H9 (cell line): ENCODE results near the gene SPC24. TPM values are rescaled to one million over a fixed set of nuclear protein-coding genes. Genes with fewer than 3 reads are reported as not detected.

Experiments used
- DNase-seq: peaks from one replicate; pipeline ENCODE4 v3.0.0-alpha.2; 2017
- H2AFZ ChIP-seq: one replicate; pipeline ENCODE4 v1.6.1; 2013; ENCODE audit warnings: mild to moderate bottlenecking, low read length, control low read depth, moderate library complexity
- H2AK5ac ChIP-seq: 2 replicates; pipeline ENCODE4 v1.6.1; 2013; ENCODE audit warnings: low read length, control low read depth, mixed read lengths; ENCODE audit not compliant: insufficient read length
- H2BK120ac ChIP-seq: one replicate; pipeline ENCODE4 v1.6.1; 2013; ENCODE audit warnings: low read depth, mild to moderate bottlenecking, low read length, control low read depth, inconsistent platforms; ENCODE audit not compliant: poor library complexity, severe bottlenecking
- H2BK12ac ChIP-seq: 2 replicates; pipeline ENCODE4 v1.6.1; 2013; ENCODE audit warnings: low read length, control low read depth, mixed read lengths, low read depth; ENCODE audit not compliant: insufficient read length
- H2BK15ac ChIP-seq: 2 replicates; pipeline ENCODE4 v1.6.1; 2013; ENCODE audit warnings: low read depth, low read length, control low read depth
- H2BK20ac ChIP-seq: one replicate; pipeline ENCODE4 v1.6.1; 2013; ENCODE audit warnings: low read depth, mild to moderate bottlenecking, low read length, control low read depth, inconsistent platforms; ENCODE audit not compliant: poor library complexity, severe bottlenecking
- H2BK5ac ChIP-seq: 2 replicates; pipeline ENCODE4 v1.6.1; 2013; ENCODE audit warnings: low read length, control low read depth, mixed read lengths; ENCODE audit not compliant: insufficient read length
- H3K14ac ChIP-seq: 2 replicates; pipeline ENCODE4 v1.6.1; 2013; ENCODE audit warnings: low read length, control low read depth; ENCODE audit not compliant: insufficient read depth
- H3K18ac ChIP-seq: 2 replicates; pipeline ENCODE4 v1.6.1; 2013; ENCODE audit warnings: low read depth, mild to moderate bottlenecking, mixed read lengths, low read length, control low read depth; ENCODE audit not compliant: insufficient read length
- H3K23ac ChIP-seq: 2 replicates; pipeline ENCODE4 v1.6.1; 2013; ENCODE audit warnings: low read length, control low read depth, mixed read lengths, low read depth; ENCODE audit not compliant: insufficient read length
- H3K23me2 ChIP-seq: 2 replicates; pipeline ENCODE4 v1.6.1; 2013; ENCODE audit warnings: low read depth, mild to moderate bottlenecking, mixed read lengths, low read length, control low read depth; ENCODE audit not compliant: insufficient read length, poor library complexity, severe bottlenecking
- H3K27ac ChIP-seq: 2 replicates; pipeline ENCODE4 v1.5.1; 2013; ENCODE audit warnings: low read length, control low read depth, mixed read lengths, low read depth; ENCODE audit not compliant: insufficient read length
- H3K27me3 ChIP-seq: 2 replicates; pipeline ENCODE4 v1.6.1; 2013; ENCODE audit warnings: low read length, control low read depth, inconsistent platforms; ENCODE audit not compliant: insufficient read depth
- H3K4ac ChIP-seq: 2 replicates; pipeline ENCODE4 v1.6.1; 2013; ENCODE audit warnings: low read depth, mild to moderate bottlenecking, control low read depth, inconsistent platforms, low read length, moderate library complexity
- H3K4me1 ChIP-seq: 2 replicates; pipeline ENCODE4 v1.6.1; 2013; ENCODE audit warnings: low read length, control low read depth, inconsistent platforms; ENCODE audit not compliant: insufficient read depth
- H3K4me2 ChIP-seq: 2 replicates; pipeline ENCODE4 v1.6.1; 2013; ENCODE audit warnings: low read length, control low read depth, mixed read lengths; ENCODE audit not compliant: insufficient read length, insufficient read depth
- H3K56ac ChIP-seq: 2 replicates; pipeline ENCODE4 v1.6.1; 2013; ENCODE audit warnings: low read depth, mild to moderate bottlenecking, mixed read lengths, low read length, control low read depth; ENCODE audit not compliant: insufficient read length
- H3K79me1 ChIP-seq: 2 replicates; pipeline ENCODE4 v1.6.1; 2013; ENCODE audit warnings: low read depth, mild to moderate bottlenecking, moderate library complexity, low read length, control low read depth, inconsistent platforms; ENCODE audit not compliant: insufficient read depth, poor library complexity, severe bottlenecking
- H3K79me2 ChIP-seq: 2 replicates; pipeline ENCODE4 v1.6.1; 2013; ENCODE audit warnings: low read length, control low read depth, inconsistent platforms; ENCODE audit not compliant: insufficient read depth
- H3K9ac ChIP-seq: 2 replicates; pipeline ENCODE4 v1.6.1; 2013; ENCODE audit warnings: low read length, control low read depth, mixed read lengths; ENCODE audit not compliant: insufficient read length; ENCODE audit errors: extremely low read depth
- H3K9me3 ChIP-seq: one replicate; pipeline ENCODE4 v1.6.1; 2013; ENCODE audit warnings: low read depth, low read length, inconsistent platforms; ENCODE audit not compliant: control insufficient read depth
- H3T11ph ChIP-seq: one replicate; pipeline ENCODE4 v1.6.1; 2013; ENCODE audit warnings: mild to moderate bottlenecking, low read length, control low read depth, inconsistent platforms
- H4K20me1 ChIP-seq: one replicate; pipeline ENCODE4 v1.6.1; 2013; ENCODE audit not compliant: control insufficient read depth, insufficient read length, insufficient read depth
- H4K5ac ChIP-seq: 2 replicates; pipeline ENCODE4 v1.6.1; 2013; ENCODE audit warnings: low read depth, mild to moderate bottlenecking, mixed read lengths, low read length, control low read depth; ENCODE audit not compliant: insufficient read length
- H4K8ac ChIP-seq: replicated peaks from 2 replicates; pipeline ENCODE4 v1.6.1; 2013; ENCODE audit warnings: low read length, control low read depth, mixed read lengths, low read depth; ENCODE audit not compliant: insufficient read length
- H4K91ac ChIP-seq: 2 replicates; pipeline ENCODE4 v1.6.1; 2013; ENCODE audit warnings: low read depth, mild to moderate bottlenecking, moderate library complexity, mixed read lengths, low read length, control low read depth; ENCODE audit not compliant: insufficient read length
- H3K27ac Mint-ChIP-seq, 3 experiments: 2 replicates in 2 of 3; 3 replicates in 1 of 3; pipeline ENCODE4 v1.8.0; 2020 to 2021; ENCODE audit warnings: mixed read lengths in 3 of 3, mild to moderate bottlenecking in 1 of 3, moderate library complexity in 1 of 3
- H3K27me3 Mint-ChIP-seq: 2 replicates; pipeline ENCODE4 v1.8.0; 2021; ENCODE audit warnings: low read depth, mild to moderate bottlenecking, moderate library complexity, mixed read lengths
- H3K36me3 Mint-ChIP-seq, 3 experiments: 2 replicates in 2 of 3; 3 replicates in 1 of 3; pipeline ENCODE4 v1.8.0; 2020 to 2021; ENCODE audit warnings: low read depth in 3 of 3, mixed read lengths in 3 of 3; ENCODE audit not compliant: insufficient read depth in 1 of 3
- H3K4me1 Mint-ChIP-seq, 2 experiments: 2 replicates each; pipeline ENCODE4 v1.8.0; 2020; ENCODE audit warnings: mixed read lengths in 2 of 2
- H3K4me3 Mint-ChIP-seq, 2 experiments: 2 replicates in 1 of 2; 3 replicates in 1 of 2; pipeline ENCODE4 v1.8.0; 2020 to 2021; ENCODE audit warnings: mild to moderate bottlenecking in 2 of 2, mixed read lengths in 2 of 2, moderate library complexity in 1 of 2
- H3K9me3 Mint-ChIP-seq, 2 experiments: 2 replicates in 1 of 2; 3 replicates in 1 of 2; pipeline ENCODE4 v1.8.0; 2020; ENCODE audit warnings: mild to moderate bottlenecking in 2 of 2, mixed read lengths in 2 of 2, moderate library complexity in 1 of 2
- CTCF ChIP-seq: fragments of 200-600 bp; sonication (generic); conservative IDR thresholded peaks from 3 replicates; pipeline ENCODE4 v1.8.0; 2021; ENCODE audit warnings: antibody characterized with exemption, mild to moderate bottlenecking
- WGBS: extraction: QIAGEN DNeasy Blood & Tissue Kit; methylation state at CpG from one replicate; pipeline ENCODE4 v1.1.7; 2013; ENCODE audit warnings: missing lambda C conversion rate, low lambda C conversion rate, mixed read lengths; ENCODE audit not compliant: insufficient read length; ENCODE audit errors: extremely low coverage; 5-methylcytosine and 5-hydroxymethylcytosine counted together
- total RNA-seq: library from RNA; stranded (reverse); gene quantifications from 2 replicates; pipeline ENCODE4 v1.2.1, GENCODE V29; 2021

SPC24 gene
- total RNA-seq, 1 experiment from 2014 or later: 51.5 TPM

GRCh38 chr19:11111771-11112144 lies 43.8 kb downstream of the SPC24 start:
- Histone ChIP-seq H3K18ac (no peak overlapping the region), H4K91ac (no peak overlapping the region), H3K4ac (no peak overlapping the region), H3K79me2 (0 out of 2 replicates have a peak, but pooled peaks cover 2% of the 10 kb centered on the region), H4K5ac (no peak overlapping the region), H3K14ac (no peak overlapping the region), H3K27me3 (no peaks in the 10 kb centered on the region), H2BK120ac (no peak overlapping the region), H2BK12ac (no peak overlapping the region), H2AFZ (no peak overlapping the region), H3T11ph (no peak overlapping the region), H4K8ac (no peak overlapping the region), H3K9me3 (no peaks in the 10 kb centered on the region), H4K20me1 (peaks cover 5% of the 10 kb centered on the region), H2BK5ac (no peak overlapping the region), H3K4me1 (no peaks in the 10 kb centered on the region), H3K9ac (no peak overlapping the region), H3K4me2 (no peak overlapping the region), H3K23ac (no peak overlapping the region), H2AK5ac (no peak overlapping the region), H3K23me2 (no peaks in the 10 kb centered on the region), H2BK20ac (no peak overlapping the region), H3K56ac (no peak overlapping the region), H3K79me1 (no peaks in the 10 kb centered on the region), H3K27ac (no peak overlapping the region), H2BK15ac (no peak overlapping the region)
- Mint-ChIP-seq H3K4me1 (no peaks in the 10 kb centered on the region), H3K9me3 (no peaks in the 10 kb centered on the region), H3K27me3 (no peaks in the 10 kb centered on the region), H3K27ac (peak overlapping the region in 1 of 3 experiments; percentile 82; a peak in 1 of 7 replicates), H3K4me3 (no peak overlapping the region), H3K36me3 (peaks cover 68 to 97% (median 93%) of the 10 kb centered on the region in 3 experiments)
- no peak for TF ChIP-seq CTCF
- DNase-seq: no peak
- WGBS: no CpG with 5 or more reads among the region's 8 CpGs
